Ectodermal cell (in vitro differentiated cells): ENCODE results near the gene TRIM67. TPM values are rescaled to one million over a fixed set of nuclear protein-coding genes. Genes with fewer than 3 reads are reported as not detected.
"Not testable (repeated sequence)": the region's sequence is repeated elsewhere in the genome, so short reads cannot be mapped to it uniquely, and the experiment has no call there.

Experiments
- H3K27ac ChIP-seq: 2 replicates; pipeline ENCODE4 v1.7.0; 2013; ENCODE audit warnings: mild to moderate bottlenecking, low read depth, low read length; ENCODE audit not compliant: insufficient read depth, poor library complexity, severe bottlenecking
- H3K27me3 ChIP-seq: 2 replicates; pipeline ENCODE4 v1.7.0; 2013; ENCODE audit warnings: mild to moderate bottlenecking, low read length; ENCODE audit not compliant: insufficient read depth, control insufficient read depth, poor library complexity, severe bottlenecking
- H3K36me3 ChIP-seq: one replicate; pipeline ENCODE4 v1.7.0; 2013; ENCODE audit warnings: low read length; ENCODE audit not compliant: control insufficient read depth, insufficient read depth
- H3K4me1 ChIP-seq: one replicate; pipeline ENCODE4 v1.7.0; 2013; ENCODE audit warnings: low read length; ENCODE audit not compliant: control insufficient read depth, insufficient read depth
- H3K4me3 ChIP-seq: 2 replicates; pipeline ENCODE4 v1.7.0; 2013; ENCODE audit warnings: low read depth, low read length, control low read depth; ENCODE audit not compliant: insufficient read depth
- H3K9me3 ChIP-seq: 2 replicates; pipeline ENCODE4 v1.7.0; 2013; ENCODE audit warnings: mild to moderate bottlenecking, low read length, moderate library complexity; ENCODE audit not compliant: control insufficient read depth
- WGBS, 2 experiments: methylation state at CpG; one replicate each; pipeline ENCODE4 v1.1.7; 2013; ENCODE audit warnings: missing lambda C conversion rate in 2 of 2; 5-methylcytosine and 5-hydroxymethylcytosine counted together
- polyA plus RNA-seq, 4 experiments: library from polyadenylated mRNA; stranded (reverse); fragments of 50-300 nt; gene quantifications; one replicate each; pipeline ENCODE4 v1.2.3, GENCODE V29; 2013

The TRIM67 gene
- polyA plus RNA-seq (2013, experiment 1 of 4), result 0.06 TPM
- polyA plus RNA-seq (2013, experiment 2 of 4), result not detected
- polyA plus RNA-seq (2013, experiment 3 of 4), result 0.16 TPM
- 0.28 TPM for polyA plus RNA-seq (2013, experiment 4 of 4)

- Histone ChIP-seq H3K27me3 (peaks cover 87% of the 10 kb centered on the region), H3K9me3 (no peaks in the 10 kb centered on the region), H3K27ac (no peak within 1 kb of the TSS), H3K36me3 (no peaks in the 10 kb centered on the region), H3K4me1 (no peaks in the 10 kb centered on the region), H3K4me3 (peak within 1 kb of the TSS; percentile 36)
- WGBS, 2 experiments, result 0 to 1% methylated on average over 39 to 42 of the region's 42 CpGs
Observed at GRCh38 chr1:231161667-231162296, at the start of gene TRIM67. Gene TRIM67, plus strand, starts transcription at chr1:231162058. Its CDS starts 912 bp downstream, at chr1:231162970.

DNA sequence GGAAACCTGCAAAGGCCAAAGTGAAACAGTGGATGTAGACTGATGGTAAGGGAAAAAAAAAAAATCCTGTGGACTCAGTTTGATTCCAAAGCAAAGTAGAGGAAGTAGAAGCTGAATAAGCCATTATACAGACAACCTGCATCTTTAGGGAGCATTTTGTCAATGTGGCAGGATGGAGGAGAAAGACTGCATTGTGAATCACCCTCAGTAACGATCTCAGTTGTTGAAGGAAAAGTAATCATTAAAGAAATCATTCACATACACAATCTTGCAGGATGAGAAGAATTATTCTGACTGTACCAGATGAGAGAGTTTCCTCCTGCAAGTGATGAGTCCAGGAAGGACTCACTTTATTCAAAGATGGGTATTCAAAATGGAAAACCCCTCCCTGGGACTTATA is 45.1 kb upstream of the TRIM67 start:
- WGBS, 2 experiments, result 80 to 88% methylated on average over 1 of the region's 1 CpG
- Histone ChIP-seq H3K27me3 (no peaks in the 10 kb centered on the region), H3K4me3 (no peak overlapping the region), H3K9me3 (no peaks in the 10 kb centered on the region), H3K36me3 (no peaks in the 10 kb centered on the region), H3K4me1 (no peaks in the 10 kb centered on the region), H3K27ac (no peak overlapping the region)

DNA sequence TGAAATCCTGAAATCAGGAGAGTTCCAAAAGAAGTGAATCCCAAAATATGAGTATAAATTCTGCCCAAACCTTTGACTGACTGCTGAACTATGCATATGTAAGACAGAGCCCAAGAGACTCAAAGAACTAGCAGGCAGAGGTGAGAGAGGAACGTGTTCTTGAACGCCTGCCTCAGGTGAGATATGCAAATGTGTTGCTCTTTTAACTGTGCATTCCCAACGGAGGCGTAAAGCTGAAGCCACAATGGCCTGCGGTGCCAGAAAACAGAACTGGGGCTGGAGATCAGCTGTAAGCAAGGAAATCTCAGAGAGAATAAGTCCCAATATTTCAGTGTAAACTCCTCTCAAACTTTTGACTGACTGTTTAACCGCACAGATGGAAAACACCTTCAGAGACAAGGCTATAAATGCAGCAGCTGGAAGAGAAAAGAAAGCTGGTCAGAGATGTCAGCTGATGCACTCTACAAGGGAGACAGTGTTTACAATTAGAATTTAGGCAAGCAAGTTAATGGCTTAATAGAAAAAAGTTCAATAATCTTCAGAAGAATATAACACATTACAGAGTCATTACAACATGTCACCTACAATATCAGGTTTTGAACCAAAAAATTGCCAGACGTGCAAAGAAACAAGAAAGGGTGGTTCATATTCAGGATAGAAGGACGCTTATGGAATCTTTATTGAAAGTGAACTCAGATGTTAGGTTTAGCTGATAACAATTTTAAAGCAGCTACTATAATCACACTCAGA is 43.0 kb upstream of the TRIM67 start:
- Histone ChIP-seq H3K9me3 (no peaks in the 10 kb centered on the region), H3K27me3 (no peaks in the 10 kb centered on the region), H3K4me3 (no peak overlapping the region), H3K27ac (no peak overlapping the region), H3K4me1 (peaks cover 2% of the 10 kb centered on the region), H3K36me3 (no peaks in the 10 kb centered on the region)
- WGBS, 2 experiments, result 52 to 62% methylated on average over 6 to 8 of the region's 8 CpGs

DNA sequence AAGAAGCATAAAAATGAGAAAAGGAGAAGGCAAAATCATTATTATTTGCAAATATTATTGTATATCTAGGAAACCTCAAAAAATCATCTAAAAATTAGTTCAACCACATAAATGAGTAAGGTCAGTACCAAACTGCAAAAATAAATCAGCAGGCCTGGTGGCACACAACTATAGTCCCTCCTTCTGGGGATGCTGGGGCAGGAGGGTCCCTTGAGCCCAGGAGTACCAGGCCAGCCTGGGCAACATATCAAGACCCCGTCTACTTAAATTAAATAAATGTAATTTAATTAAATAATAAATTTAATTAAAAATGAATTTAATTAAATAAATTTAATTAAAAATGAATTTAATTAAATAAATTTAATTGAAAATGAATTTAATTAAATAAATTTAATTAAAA is 40.3 kb upstream of the TRIM67 start:
- no CpG with 5 or more reads among the region's 1 CpG for WGBS, 2 experiments
- H3K36me3 ChIP-seq, result no peaks in the 10 kb centered on the region
- no peak overlapping the region for H3K4me3 ChIP-seq
- H3K27ac ChIP-seq, result no peak overlapping the region
- H3K27me3 ChIP-seq, result no peaks in the 10 kb centered on the region
- H3K9me3 ChIP-seq, result no peaks in the 10 kb centered on the region
- peaks cover 2% of the 10 kb centered on the region for H3K4me1 ChIP-seq

- Histone ChIP-seq H3K36me3 (no peaks in the 10 kb centered on the region), H3K27me3 (no peaks in the 10 kb centered on the region), H3K9me3 (no peaks in the 10 kb centered on the region), H3K4me1 (peaks cover 2% of the 10 kb centered on the region), H3K27ac (no peak overlapping the region), H3K4me3 (no peak overlapping the region)
- WGBS, 2 experiments, result 83% methylated on average over 1 of the region's 2 CpGs; no CpG with 5 or more reads in 1 of the 2 experiments
Observed at GRCh38 chr1:231122143-231122542, 39.7 kb upstream of the TRIM67 start.

GRCh38 chr1:231124746-231125145 is 37.1 kb upstream of the TRIM67 start:
- 80 to 83% methylated on average over 14 of the region's 14 CpGs for WGBS, 2 experiments
- no peak overlapping the region for H3K27ac ChIP-seq
- no peaks in the 10 kb centered on the region for H3K9me3 ChIP-seq
- no peaks in the 10 kb centered on the region for H3K36me3 ChIP-seq
- no peak overlapping the region for H3K4me3 ChIP-seq
- H3K27me3 ChIP-seq, result no peaks in the 10 kb centered on the region
- H3K4me1 ChIP-seq, result peaks cover 2% of the 10 kb centered on the region

DNA sequence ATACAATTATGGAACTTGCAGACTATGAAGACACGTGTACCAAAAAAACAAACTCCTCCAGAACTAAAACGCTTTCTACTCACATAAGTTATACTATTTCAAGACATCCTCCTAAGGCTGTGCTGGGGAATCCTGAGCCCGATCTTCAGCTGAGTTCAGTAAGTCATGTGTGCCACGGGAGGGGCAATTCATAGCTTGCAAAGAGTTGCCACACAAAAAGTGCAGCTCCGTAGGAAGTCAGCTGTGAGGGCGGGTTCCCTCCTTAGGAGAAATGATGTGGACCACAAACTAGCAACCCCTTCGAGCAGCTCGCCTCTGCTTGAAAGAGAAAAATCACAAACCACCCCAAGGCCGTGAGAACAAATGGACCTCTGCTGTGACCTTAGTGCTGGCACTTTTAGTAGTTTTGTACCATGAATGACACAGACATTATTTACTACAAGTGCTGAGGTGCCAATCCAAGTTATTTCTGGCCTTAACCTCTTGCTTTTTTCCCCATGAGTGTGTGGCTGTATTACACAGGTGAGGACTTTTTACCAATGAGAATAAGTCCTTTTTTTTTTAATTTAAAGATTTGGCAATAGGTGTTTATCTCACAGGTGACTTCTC is 35.8 kb upstream of the TRIM67 start:
- Histone ChIP-seq H3K4me1 (peaks cover 2% of the 10 kb centered on the region), H3K27ac (no peak overlapping the region), H3K4me3 (no peak overlapping the region), H3K36me3 (no peaks in the 10 kb centered on the region), H3K27me3 (no peaks in the 10 kb centered on the region), H3K9me3 (no peaks in the 10 kb centered on the region)
- WGBS, 2 experiments, result 81 to 84% methylated on average over 9 of the region's 9 CpGs

GRCh38 chr1:231127106-231127505 is 34.8 kb upstream of the TRIM67 start:
- H3K9me3 ChIP-seq, H3K27ac ChIP-seq, H3K27me3 ChIP-seq, H3K36me3 ChIP-seq, H3K4me3 ChIP-seq, H3K4me1 ChIP-seq: not testable (repeated sequence)
- WGBS, 2 experiments, result 88 to 91% methylated on average over 2 to 5 of the region's 6 CpGs

DNA sequence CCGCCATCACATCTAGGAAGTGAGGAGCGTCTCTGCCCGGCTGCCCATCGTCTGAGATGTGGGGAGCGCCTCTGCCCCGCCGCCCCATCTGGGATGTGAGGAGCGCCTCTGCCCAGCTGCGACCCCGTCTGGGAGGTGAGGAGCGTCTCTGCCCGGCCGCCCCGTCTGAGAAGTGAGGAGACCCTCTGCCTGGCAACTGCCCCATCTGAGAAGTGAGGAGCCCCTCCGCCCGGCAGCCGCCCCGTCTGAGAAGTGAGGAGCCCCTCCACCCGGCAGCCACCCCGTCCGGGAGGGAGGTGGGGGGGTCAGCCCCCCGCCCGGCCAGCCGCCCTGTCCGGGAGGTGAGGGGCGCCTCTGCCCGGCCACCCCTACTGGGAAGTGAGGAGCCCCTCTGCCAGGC is 33.4 kb upstream of the TRIM67 start:
- not testable (repeated sequence) for H3K27ac ChIP-seq, H3K4me3 ChIP-seq, H3K36me3 ChIP-seq, H3K9me3 ChIP-seq, H3K27me3 ChIP-seq, H3K4me1 ChIP-seq
- WGBS, 2 experiments, result 93 to 96% methylated on average over 15 to 18 of the region's 27 CpGs

GRCh38 chr1:231130544-231130943 is 31.3 kb upstream of the TRIM67 start:
- Histone ChIP-seq H3K4me1 (no peaks in the 10 kb centered on the region), H3K4me3 (no peak overlapping the region), H3K27ac (no peak overlapping the region), H3K27me3 (no peaks in the 10 kb centered on the region), H3K9me3 (no peaks in the 10 kb centered on the region), H3K36me3 (no peaks in the 10 kb centered on the region)
- 88 to 92% methylated on average over 4 of the region's 4 CpGs for WGBS, 2 experiments
